Measurements from ENCODE around the gene MPZL3. TPM values are rescaled to one million over a fixed set of nuclear protein-coding genes. Genes with fewer than 3 reads are reported as not detected.

Gene MPZL3
- polyA plus RNA-seq, 1 of the 3 experiments (the other 2 are of a cell fraction) = 0.38 TPM

DNA sequence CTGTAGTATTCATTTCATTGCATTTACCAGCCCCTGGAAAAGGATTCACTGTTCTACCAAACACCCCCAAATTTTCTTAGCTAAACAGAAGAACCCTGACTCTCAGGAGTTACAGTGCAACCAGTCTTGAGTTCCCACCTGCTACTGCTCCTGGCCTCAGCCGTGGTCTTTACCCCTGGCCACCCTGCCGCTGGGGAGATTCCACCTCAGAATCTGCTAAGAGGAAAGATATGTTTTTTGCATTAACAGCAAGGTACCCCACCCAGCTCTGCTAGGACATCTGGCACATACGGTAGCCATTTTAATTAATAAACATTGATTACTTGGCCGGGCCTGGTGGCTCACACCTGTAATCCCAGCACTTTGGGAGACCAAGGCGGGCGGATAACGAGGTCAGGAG is 36.4 kb downstream of the MPZL3 start:
- no peaks in the 10 kb centered on the region for H3F3A ChIP-seq (replicated peaks; ENCODE audit: insufficient read depth)
- H3K4me2 ChIP-seq = no peak overlapping the region
- ChIA-PET CTCF (interaction anchor here (2.5 kb wide), 1 partner anchor 18 kb away, joined by 10 read pairs; no protein-coding TSS in a partner anchor), POLR2A (no interaction called here)
- peaks cover 70% of the 10 kb centered on the region for H3K27me3 ChIP-seq (ENCODE audit: insufficient read depth)
- H2AFZ ChIP-seq (ENCODE audit: low read depth) = no peak overlapping the region
- no peaks in the 10 kb centered on the region for H3K36me3 ChIP-seq (replicated peaks in 1 of 2; ENCODE audit: control insufficient read depth in 1 of 2, insufficient read depth in 2 of 2, low read length in 1 of 2)
- no peak overlapping the region for H3K9ac ChIP-seq
- WGBS (ENCODE audit: low lambda C conversion rate) = 17% methylated on average over 7 of the region's 7 CpGs
- no peaks in the 10 kb centered on the region for H3K4me1 ChIP-seq (ENCODE audit: control insufficient read depth in 1 of 2, insufficient read depth in 2 of 2, low read depth in 1 of 2, low read length in 1 of 2)
- H3K9me2 ChIP-seq = no peaks in the 10 kb centered on the region
- no peaks in the 10 kb centered on the region for H3K9me3 ChIP-seq
- H4K20me1 ChIP-seq (ENCODE audit: insufficient read depth) = no peaks in the 10 kb centered on the region
- no peak overlapping the region for H3K4me3 ChIP-seq (ENCODE audit: low read depth in 2 of 2, low read length in 1 of 2)
- TF ChIP-seq RFX5 (IDR thresholded peaks at IDR 0.05; ENCODE audit: low read length) (no peak), NFIC (IDR thresholded peaks at IDR 0.05; ENCODE audit: borderline replicate concordance) (no peak), GABPA (IDR thresholded peaks at IDR 0.05; ENCODE audit: low read depth) (no peak), SIN3A (IDR thresholded peaks at IDR 0.05; ENCODE audit: borderline replicate concordance, low read depth, low read length) (no peak), TEAD4 (IDR thresholded peaks at IDR 0.05; ENCODE audit: borderline replicate concordance, insufficient read depth) (no peak), RCOR1 (IDR thresholded peaks at IDR 0.05; ENCODE audit: low read length) (no peak), POLR2AphosphoS5 (IDR thresholded peaks at IDR 0.05; ENCODE audit: low read depth, low read length) (no peak), TCF12 (IDR thresholded peaks at IDR 0.05) (no peak), MXI1 (IDR thresholded peaks at IDR 0.05; ENCODE audit: low read depth, low read length) (no peak), RAD21 (IDR thresholded peaks at IDR 0.05; ENCODE audit: low read length) (no peak), SMC3 (IDR thresholded peaks at IDR 0.05; ENCODE audit: low read depth, low read length) (no peak), ELF1 (IDR thresholded peaks at IDR 0.05) (no peak), TAF1 (IDR thresholded peaks at IDR 0.05; ENCODE audit: borderline replicate concordance, low read depth, low read length) (no peak), FOSL2 (IDR thresholded peaks at IDR 0.05; ENCODE audit: borderline replicate concordance, low read depth) (no peak)
- TF ChIP-seq, protein P1, sequence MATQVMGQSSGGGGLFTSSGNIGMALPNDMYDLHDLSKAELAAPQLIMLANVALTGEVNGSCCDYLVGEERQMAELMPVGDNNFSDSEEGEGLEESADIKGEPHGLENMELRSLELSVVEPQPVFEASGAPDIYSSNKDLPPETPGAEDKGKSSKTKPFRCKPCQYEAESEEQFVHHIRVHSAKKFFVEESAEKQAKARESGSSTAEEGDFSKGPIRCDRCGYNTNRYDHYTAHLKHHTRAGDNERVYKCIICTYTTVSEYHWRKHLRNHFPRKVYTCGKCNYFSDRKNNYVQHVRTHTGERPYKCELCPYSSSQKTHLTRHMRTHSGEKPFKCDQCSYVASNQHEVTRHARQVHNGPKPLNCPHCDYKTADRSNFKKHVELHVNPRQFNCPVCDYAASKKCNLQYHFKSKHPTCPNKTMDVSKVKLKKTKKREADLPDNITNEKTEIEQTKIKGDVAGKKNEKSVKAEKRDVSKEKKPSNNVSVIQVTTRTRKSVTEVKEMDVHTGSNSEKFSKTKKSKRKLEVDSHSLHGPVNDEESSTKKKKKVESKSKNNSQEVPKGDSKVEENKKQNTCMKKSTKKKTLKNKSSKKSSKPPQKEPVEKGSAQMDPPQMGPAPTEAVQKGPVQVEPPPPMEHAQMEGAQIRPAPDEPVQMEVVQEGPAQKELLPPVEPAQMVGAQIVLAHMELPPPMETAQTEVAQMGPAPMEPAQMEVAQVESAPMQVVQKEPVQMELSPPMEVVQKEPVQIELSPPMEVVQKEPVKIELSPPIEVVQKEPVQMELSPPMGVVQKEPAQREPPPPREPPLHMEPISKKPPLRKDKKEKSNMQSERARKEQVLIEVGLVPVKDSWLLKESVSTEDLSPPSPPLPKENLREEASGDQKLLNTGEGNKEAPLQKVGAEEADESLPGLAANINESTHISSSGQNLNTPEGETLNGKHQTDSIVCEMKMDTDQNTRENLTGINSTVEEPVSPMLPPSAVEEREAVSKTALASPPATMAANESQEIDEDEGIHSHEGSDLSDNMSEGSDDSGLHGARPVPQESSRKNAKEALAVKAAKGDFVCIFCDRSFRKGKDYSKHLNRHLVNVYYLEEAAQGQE (IDR thresholded peaks at IDR 0.05; ENCODE audit: low read depth, low read length) = no peak
- TF ChIP-seq, protein P2, sequence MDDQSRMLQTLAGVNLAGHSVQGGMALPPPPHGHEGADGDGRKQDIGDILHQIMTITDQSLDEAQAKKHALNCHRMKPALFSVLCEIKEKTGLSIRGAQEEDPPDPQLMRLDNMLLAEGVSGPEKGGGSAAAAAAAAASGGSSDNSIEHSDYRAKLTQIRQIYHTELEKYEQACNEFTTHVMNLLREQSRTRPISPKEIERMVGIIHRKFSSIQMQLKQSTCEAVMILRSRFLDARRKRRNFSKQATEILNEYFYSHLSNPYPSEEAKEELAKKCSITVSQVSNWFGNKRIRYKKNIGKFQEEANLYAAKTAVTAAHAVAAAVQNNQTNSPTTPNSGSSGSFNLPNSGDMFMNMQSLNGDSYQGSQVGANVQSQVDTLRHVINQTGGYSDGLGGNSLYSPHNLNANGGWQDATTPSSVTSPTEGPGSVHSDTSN (IDR thresholded peaks at IDR 0.05) = no peak
- TF ChIP-seq, protein P3, sequence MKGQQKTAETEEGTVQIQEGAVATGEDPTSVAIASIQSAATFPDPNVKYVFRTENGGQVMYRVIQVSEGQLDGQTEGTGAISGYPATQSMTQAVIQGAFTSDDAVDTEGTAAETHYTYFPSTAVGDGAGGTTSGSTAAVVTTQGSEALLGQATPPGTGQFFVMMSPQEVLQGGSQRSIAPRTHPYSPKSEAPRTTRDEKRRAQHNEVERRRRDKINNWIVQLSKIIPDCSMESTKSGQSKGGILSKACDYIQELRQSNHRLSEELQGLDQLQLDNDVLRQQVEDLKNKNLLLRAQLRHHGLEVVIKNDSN (IDR thresholded peaks at IDR 0.05; ENCODE audit: borderline replicate concordance, low read depth) = no peak
- TF ChIP-seq, protein P4, sequence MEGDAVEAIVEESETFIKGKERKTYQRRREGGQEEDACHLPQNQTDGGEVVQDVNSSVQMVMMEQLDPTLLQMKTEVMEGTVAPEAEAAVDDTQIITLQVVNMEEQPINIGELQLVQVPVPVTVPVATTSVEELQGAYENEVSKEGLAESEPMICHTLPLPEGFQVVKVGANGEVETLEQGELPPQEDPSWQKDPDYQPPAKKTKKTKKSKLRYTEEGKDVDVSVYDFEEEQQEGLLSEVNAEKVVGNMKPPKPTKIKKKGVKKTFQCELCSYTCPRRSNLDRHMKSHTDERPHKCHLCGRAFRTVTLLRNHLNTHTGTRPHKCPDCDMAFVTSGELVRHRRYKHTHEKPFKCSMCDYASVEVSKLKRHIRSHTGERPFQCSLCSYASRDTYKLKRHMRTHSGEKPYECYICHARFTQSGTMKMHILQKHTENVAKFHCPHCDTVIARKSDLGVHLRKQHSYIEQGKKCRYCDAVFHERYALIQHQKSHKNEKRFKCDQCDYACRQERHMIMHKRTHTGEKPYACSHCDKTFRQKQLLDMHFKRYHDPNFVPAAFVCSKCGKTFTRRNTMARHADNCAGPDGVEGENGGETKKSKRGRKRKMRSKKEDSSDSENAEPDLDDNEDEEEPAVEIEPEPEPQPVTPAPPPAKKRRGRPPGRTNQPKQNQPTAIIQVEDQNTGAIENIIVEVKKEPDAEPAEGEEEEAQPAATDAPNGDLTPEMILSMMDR (IDR thresholded peaks at IDR 0.05) = no peak
- no peak overlapping the region for H3K27ac ChIP-seq (ENCODE audit: low read depth in 2 of 2, low read length in 1 of 2)
- H3K79me2 ChIP-seq (ENCODE audit: insufficient read depth) = no peaks in the 10 kb centered on the region
- no peak for DNase-seq

All from SK-N-SH (cell line).